ENCODE data around the gene SP140L.

The SP140L gene

GRCh38 chr2:230441227-230441897 lies 114.4 kb downstream of the SP140L start:
- H3K4me3 ChIP-seq (ENCODE audit: low read depth, low read length): no peak overlapping the region
- no peak for DNase-seq (ENCODE audit: low read depth)
- in situ Hi-C loops (cut with HindIII; ENCODE audit: low sequenced_read_pairs): no loop called here
- TF ChIP-seq, protein P1, sequence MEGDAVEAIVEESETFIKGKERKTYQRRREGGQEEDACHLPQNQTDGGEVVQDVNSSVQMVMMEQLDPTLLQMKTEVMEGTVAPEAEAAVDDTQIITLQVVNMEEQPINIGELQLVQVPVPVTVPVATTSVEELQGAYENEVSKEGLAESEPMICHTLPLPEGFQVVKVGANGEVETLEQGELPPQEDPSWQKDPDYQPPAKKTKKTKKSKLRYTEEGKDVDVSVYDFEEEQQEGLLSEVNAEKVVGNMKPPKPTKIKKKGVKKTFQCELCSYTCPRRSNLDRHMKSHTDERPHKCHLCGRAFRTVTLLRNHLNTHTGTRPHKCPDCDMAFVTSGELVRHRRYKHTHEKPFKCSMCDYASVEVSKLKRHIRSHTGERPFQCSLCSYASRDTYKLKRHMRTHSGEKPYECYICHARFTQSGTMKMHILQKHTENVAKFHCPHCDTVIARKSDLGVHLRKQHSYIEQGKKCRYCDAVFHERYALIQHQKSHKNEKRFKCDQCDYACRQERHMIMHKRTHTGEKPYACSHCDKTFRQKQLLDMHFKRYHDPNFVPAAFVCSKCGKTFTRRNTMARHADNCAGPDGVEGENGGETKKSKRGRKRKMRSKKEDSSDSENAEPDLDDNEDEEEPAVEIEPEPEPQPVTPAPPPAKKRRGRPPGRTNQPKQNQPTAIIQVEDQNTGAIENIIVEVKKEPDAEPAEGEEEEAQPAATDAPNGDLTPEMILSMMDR (IDR thresholded peaks at IDR 0.05; ENCODE audit: low read depth, low read length, missing control alignments): no peak

DNA sequence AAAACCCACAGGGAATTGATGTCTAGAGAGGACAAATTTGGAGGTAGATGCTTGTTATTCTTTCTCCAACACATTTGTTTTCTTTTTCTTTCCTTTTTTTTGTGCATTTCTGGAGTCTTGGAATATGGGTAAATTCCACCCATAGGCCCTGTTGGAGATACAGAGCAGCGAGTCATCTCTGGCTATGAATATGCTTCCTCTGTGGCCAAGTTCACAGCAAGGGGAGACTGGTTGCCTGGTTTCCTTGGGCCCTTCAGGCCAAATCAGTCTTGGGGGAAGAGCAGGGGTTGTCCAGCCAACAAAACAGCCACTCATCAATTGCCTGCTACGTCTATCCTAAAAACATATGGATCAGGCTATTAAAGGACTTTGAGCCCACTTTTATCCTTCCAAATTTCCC lies 116.5 kb downstream of the SP140L start:
- no peak overlapping the region for H3K4me3 ChIP-seq (ENCODE audit: low read depth, low read length)
- TF ChIP-seq, protein P1 (IDR thresholded peaks at IDR 0.05; ENCODE audit: low read depth, low read length, missing control alignments): no peak
- in situ Hi-C loops (cut with HindIII; ENCODE audit: low sequenced_read_pairs): no loop called here
- no peak for DNase-seq (ENCODE audit: low read depth)

GRCh38 chr2:230444832-230445231 lies 117.8 kb downstream of the SP140L start:
- in situ Hi-C loops (cut with HindIII; ENCODE audit: low sequenced_read_pairs): no loop called here
- TF ChIP-seq, protein P1 (IDR thresholded peaks at IDR 0.05; ENCODE audit: low read depth, low read length, missing control alignments): no peak
- no peak overlapping the region for H3K4me3 ChIP-seq (ENCODE audit: low read depth, low read length)
- no peak for DNase-seq (ENCODE audit: low read depth)

GRCh38 chr2:230447036-230447435 lies 120.0 kb downstream of the SP140L start:
- DNase-seq (ENCODE audit: low read depth): no peak
- TF ChIP-seq, protein P1 (IDR thresholded peaks at IDR 0.05; ENCODE audit: low read depth, low read length, missing control alignments): no peak
- in situ Hi-C loops (cut with HindIII; ENCODE audit: low sequenced_read_pairs): no loop called here
- H3K4me3 ChIP-seq (ENCODE audit: low read depth, low read length): no peak overlapping the region

- H3K4me3 ChIP-seq (ENCODE audit: low read depth, low read length): no peak overlapping the region
- in situ Hi-C loops (cut with HindIII; ENCODE audit: low sequenced_read_pairs): no loop called here
- TF ChIP-seq, protein P1 (IDR thresholded peaks at IDR 0.05; ENCODE audit: low read depth, low read length, missing control alignments): no peak
- no peak for DNase-seq (ENCODE audit: low read depth)
Measured at GRCh38 chr2:230447455-230448451, 120.8 kb downstream of the SP140L start.

GRCh38 chr2:230449901-230450467 lies 123.0 kb downstream of the SP140L start:
- no peak for DNase-seq (ENCODE audit: low read depth)
- in situ Hi-C loops (cut with HindIII; ENCODE audit: low sequenced_read_pairs): loop anchor here (5.0 kb wide), 1 partner anchor 73 kb away; no protein-coding TSS in a partner anchor
- TF ChIP-seq, protein P1 (IDR thresholded peaks at IDR 0.05; ENCODE audit: low read depth, low read length, missing control alignments): no peak
- no peak overlapping the region for H3K4me3 ChIP-seq (ENCODE audit: low read depth, low read length)
